ENCODE measurements around the gene GTPBP2.

GTPBP2 gene

DNA sequence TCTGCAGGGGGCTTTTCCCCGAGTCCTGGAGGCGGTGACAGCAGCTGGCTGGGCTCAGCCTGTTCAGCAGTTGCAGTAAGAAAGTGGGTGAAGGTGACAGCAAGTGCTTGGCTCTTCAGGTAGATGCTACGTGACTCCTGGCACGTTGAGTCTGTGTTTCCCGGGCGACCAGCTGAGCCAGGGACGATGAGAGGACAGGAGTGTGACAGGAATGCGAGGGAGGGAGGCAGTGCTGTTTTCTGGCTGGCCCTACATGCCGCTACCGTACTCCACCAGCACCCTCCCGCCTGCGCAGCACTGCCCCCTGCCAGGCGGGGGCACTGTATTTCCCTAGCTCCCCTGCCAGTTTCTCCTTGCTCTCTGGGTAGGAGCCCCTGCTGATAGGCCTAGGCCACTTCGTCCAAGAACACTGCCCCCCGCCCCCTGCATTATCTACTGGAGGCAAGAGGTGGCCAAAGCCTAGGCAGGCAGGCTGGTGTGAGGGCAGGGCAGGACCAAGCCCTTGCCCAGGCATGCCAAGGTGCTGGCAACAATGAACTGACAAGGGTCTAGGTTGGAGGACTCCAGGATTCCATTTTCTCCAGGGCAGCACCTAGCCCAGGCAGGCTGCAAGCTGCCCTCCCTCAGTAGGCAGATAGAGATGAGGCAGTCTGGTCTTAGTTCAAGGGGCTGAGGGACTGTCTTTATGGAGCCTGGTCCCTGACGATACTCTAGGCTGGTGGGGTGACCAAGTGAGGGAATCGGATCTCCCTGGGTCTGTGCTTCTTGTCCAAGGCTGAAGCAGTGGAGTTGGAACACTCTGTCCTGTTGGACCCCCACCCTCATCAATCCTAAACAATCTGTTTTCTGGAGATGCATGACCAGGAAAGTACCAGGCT, 39.3 kb upstream of the GTPBP2 start:
- Histone ChIP-seq H3K27me3 (ENCODE audit: insufficient read depth, poor library complexity, severe bottlenecking) (no peaks in the 10 kb centered on the region), H3K4me3 (replicated peaks; ENCODE audit: insufficient read depth, low read length) (no peak overlapping the region), H3K27ac (replicated peaks) (no peak overlapping the region)
- DNase-seq (ENCODE audit: low read depth in 1 of 2, low spot score in 1 of 2) = peak; percentile 39 to 68
- TF ChIP-seq, protein P1, sequence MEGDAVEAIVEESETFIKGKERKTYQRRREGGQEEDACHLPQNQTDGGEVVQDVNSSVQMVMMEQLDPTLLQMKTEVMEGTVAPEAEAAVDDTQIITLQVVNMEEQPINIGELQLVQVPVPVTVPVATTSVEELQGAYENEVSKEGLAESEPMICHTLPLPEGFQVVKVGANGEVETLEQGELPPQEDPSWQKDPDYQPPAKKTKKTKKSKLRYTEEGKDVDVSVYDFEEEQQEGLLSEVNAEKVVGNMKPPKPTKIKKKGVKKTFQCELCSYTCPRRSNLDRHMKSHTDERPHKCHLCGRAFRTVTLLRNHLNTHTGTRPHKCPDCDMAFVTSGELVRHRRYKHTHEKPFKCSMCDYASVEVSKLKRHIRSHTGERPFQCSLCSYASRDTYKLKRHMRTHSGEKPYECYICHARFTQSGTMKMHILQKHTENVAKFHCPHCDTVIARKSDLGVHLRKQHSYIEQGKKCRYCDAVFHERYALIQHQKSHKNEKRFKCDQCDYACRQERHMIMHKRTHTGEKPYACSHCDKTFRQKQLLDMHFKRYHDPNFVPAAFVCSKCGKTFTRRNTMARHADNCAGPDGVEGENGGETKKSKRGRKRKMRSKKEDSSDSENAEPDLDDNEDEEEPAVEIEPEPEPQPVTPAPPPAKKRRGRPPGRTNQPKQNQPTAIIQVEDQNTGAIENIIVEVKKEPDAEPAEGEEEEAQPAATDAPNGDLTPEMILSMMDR (IDR thresholded peaks at IDR 0.05; ENCODE audit: insufficient read depth, low read length) = peak; percentile 76
- TF ChIP-seq, protein P2, sequence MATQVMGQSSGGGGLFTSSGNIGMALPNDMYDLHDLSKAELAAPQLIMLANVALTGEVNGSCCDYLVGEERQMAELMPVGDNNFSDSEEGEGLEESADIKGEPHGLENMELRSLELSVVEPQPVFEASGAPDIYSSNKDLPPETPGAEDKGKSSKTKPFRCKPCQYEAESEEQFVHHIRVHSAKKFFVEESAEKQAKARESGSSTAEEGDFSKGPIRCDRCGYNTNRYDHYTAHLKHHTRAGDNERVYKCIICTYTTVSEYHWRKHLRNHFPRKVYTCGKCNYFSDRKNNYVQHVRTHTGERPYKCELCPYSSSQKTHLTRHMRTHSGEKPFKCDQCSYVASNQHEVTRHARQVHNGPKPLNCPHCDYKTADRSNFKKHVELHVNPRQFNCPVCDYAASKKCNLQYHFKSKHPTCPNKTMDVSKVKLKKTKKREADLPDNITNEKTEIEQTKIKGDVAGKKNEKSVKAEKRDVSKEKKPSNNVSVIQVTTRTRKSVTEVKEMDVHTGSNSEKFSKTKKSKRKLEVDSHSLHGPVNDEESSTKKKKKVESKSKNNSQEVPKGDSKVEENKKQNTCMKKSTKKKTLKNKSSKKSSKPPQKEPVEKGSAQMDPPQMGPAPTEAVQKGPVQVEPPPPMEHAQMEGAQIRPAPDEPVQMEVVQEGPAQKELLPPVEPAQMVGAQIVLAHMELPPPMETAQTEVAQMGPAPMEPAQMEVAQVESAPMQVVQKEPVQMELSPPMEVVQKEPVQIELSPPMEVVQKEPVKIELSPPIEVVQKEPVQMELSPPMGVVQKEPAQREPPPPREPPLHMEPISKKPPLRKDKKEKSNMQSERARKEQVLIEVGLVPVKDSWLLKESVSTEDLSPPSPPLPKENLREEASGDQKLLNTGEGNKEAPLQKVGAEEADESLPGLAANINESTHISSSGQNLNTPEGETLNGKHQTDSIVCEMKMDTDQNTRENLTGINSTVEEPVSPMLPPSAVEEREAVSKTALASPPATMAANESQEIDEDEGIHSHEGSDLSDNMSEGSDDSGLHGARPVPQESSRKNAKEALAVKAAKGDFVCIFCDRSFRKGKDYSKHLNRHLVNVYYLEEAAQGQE (IDR thresholded peaks at IDR 0.05; ENCODE audit: insufficient replicate concordance, low read depth) = no peak

DNA sequence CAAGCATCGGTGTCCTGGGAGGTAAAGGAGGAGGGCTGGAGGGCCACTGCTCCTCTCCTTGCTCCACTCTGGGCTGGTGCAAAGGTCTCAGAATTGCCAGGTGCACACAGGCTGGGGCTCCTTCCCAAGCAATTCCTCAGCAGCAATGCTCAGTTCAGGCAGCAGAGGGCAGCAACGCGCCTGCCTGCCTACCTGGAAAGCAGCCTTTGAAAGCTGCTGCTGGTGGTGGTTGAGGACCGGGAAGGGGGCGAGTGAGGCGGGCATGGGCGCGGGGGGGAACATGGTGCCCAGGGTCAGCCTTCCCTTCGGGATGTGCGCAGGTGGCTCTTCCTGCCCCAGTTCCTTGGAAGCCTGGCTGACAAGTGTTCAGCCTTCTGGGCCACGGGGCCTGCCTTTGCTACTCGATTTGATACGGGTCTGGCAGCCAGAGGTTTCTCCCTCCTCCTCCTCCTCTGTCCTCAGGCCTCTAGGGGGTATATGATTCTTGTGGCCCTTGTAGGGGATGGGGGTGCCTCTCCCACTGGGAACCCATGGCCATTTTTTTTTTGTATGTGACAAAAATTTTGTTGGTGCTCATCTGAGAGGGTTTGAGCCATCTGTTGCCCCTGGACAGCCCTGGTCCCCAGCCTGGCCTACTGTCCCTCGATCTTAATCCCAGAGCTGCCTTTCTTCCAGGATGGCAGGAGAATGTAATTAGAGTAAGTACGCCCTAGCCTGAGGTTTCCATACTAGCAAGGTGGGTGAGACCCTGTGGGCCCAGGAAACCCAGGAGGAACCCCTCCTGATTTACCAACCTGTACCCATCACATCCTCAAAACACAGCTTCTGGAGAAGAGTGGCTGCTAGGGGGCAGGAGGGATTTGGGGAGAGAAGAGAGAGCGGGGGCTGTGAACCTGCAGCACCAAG, 38.4 kb upstream of the GTPBP2 start:
- H3K4me3 ChIP-seq (replicated peaks; ENCODE audit: insufficient read depth, low read length) = no peak overlapping the region
- peak; percentile 36 to 74 for DNase-seq (ENCODE audit: low read depth in 1 of 2, low spot score in 1 of 2)
- TF ChIP-seq GABPA (IDR thresholded peaks at IDR 0.05; ENCODE audit: low read depth) (no peak), SPI1 (IDR thresholded peaks at IDR 0.05; ENCODE audit: borderline replicate concordance, low read depth) (no peak), POLR2AphosphoS5 (IDR thresholded peaks at IDR 0.05; ENCODE audit: low read depth) (no peak)
- TF ChIP-seq, protein P2 (IDR thresholded peaks at IDR 0.05; ENCODE audit: insufficient replicate concordance, low read depth) = no peak
- TF ChIP-seq, protein P1 (IDR thresholded peaks at IDR 0.05; ENCODE audit: insufficient read depth, low read length) = peak; percentile 97
- no peak overlapping the region for H3K27ac ChIP-seq (replicated peaks)
- H3K27me3 ChIP-seq (ENCODE audit: insufficient read depth, poor library complexity, severe bottlenecking) = no peaks in the 10 kb centered on the region

DNA sequence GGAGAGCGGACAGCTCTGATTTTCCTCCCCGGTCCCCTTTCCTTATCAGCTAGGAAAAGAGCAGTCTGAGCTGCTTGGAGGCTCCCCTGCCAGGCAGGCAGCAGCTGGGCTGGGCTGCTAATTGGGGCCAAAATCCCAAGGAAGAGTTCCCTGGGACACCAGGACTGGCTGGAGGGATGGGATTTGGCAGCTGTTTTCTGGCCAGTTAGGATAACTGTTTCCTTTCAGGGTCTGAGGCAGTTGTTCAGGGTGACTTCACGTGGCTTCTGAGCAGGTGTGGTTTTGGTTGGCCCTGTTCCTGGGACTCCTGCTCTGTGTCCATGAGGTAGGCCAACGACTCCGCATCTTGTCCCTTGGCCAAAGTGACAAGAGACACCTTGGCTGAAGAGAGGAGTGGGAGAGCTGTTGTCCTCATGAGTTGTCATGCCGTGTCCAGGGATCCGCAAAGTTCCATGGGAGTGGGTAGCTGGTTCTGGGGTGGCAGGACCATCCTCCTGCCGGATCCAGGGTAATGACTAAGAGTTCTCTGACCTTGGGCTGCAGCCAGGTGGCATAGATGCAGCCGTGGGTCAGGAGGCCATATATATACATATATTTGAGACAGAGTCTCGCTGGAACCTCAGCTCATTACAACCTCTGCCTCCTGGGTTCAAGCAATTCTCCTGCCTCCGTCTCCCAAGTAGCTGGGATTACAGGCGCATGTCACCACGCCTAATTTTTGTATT, 37.3 kb upstream of the GTPBP2 start:
- H3K27me3 ChIP-seq (ENCODE audit: insufficient read depth, poor library complexity, severe bottlenecking) = no peaks in the 10 kb centered on the region
- no peak overlapping the region for H3K4me3 ChIP-seq (replicated peaks; ENCODE audit: insufficient read depth, low read length)
- TF ChIP-seq POLR2AphosphoS5 (IDR thresholded peaks at IDR 0.05; ENCODE audit: low read depth) (no peak), SPI1 (IDR thresholded peaks at IDR 0.05; ENCODE audit: borderline replicate concordance, low read depth) (no peak), GABPA (IDR thresholded peaks at IDR 0.05; ENCODE audit: low read depth) (no peak)
- TF ChIP-seq, protein P2 (IDR thresholded peaks at IDR 0.05; ENCODE audit: insufficient replicate concordance, low read depth) = no peak
- TF ChIP-seq, protein P1 (IDR thresholded peaks at IDR 0.05; ENCODE audit: insufficient read depth, low read length) = no peak
- H3K27ac ChIP-seq (replicated peaks) = no peak overlapping the region
- no peak for DNase-seq (ENCODE audit: low read depth in 1 of 2, low spot score in 1 of 2)

Data from HL-60 (cell line).